CD4-positive, alpha-beta T cell treated with Interleukin-1 beta for 1 hour (primary cell): Measurements from ENCODE around the gene ANKMY2.

ENCODE experiments used
- DNase-seq, 2 donors: peaks; one replicate each; pipeline ENCODE4 v3.0.0-alpha.2; 2020 to 2022

The ANKMY2 gene

GRCh38 chr7:16657656-16658279 lies 12.2 kb upstream of the ANKMY2 start:
- DNase-seq, result no peak

- DNase-seq, result no peak
These were observed 10.6 kb upstream of the ANKMY2 start for GRCh38 chr7:16656141-16656540.

GRCh38 chr7:16655394-16655793 lies 9.8 kb upstream of the ANKMY2 start:
- DNase-seq, result no peak

GRCh38 chr7:16652888-16653287 lies 7.3 kb upstream of the ANKMY2 start:
- DNase-seq, result no peak

GRCh38 chr7:16652240-16652583 lies 6.7 kb upstream of the ANKMY2 start:
- DNase-seq, result no peak

- no peak for DNase-seq
These were observed 6.1 kb upstream of the ANKMY2 start for GRCh38 chr7:16651396-16652239.

GRCh38 chr7:16650266-16650665 lies 4.7 kb upstream of the ANKMY2 start:
- no peak for DNase-seq

- DNase-seq, result no peak
These were observed 3.6 kb upstream of the ANKMY2 start for GRCh38 chr7:16649196-16649595.

- DNase-seq, result no peak
These were observed 3.0 kb upstream of the ANKMY2 start for GRCh38 chr7:16648551-16648950.

- DNase-seq, result no peak
These were observed 1.9 kb upstream of the ANKMY2 start for GRCh38 chr7:16647435-16647960.

- DNase-seq, result no peak
These were observed 1.0 kb upstream of the ANKMY2 start for GRCh38 chr7:16646472-16647072.

- DNase-seq, result peak; percentile 44 to 58
These were observed 640 bp downstream of the ANKMY2 start for GRCh38 chr7:16644636-16645592.

GRCh38 chr7:16644157-16644556 lies 1.4 kb downstream of the ANKMY2 start:
- no peak for DNase-seq

- DNase-seq, result no peak
These were observed 7.0 kb downstream of the ANKMY2 start for GRCh38 chr7:16638282-16639280.

- DNase-seq, result no peak
These were observed 8.2 kb downstream of the ANKMY2 start for GRCh38 chr7:16637379-16637778.

- DNase-seq, result no peak
These were observed 8.9 kb downstream of the ANKMY2 start for GRCh38 chr7:16636555-16637101.

- DNase-seq, result no peak
These were observed 11.2 kb downstream of the ANKMY2 start for GRCh38 chr7:16634271-16634738.

- no peak for DNase-seq
These were observed 14.9 kb downstream of the ANKMY2 start for GRCh38 chr7:16630654-16631053.

- no peak for DNase-seq
These were observed 18.3 kb downstream of the ANKMY2 start for GRCh38 chr7:16627236-16627635.

GRCh38 chr7:16626388-16626787 lies 19.2 kb downstream of the ANKMY2 start:
- DNase-seq, result no peak

GRCh38 chr7:16619979-16620408 lies 25.6 kb downstream of the ANKMY2 start:
- no peak for DNase-seq
